Right lobe of liver (tissue), 6 donors: ENCODE measurements around the gene POF1B. TPM values are rescaled to one million over a fixed set of nuclear protein-coding genes. Genes with fewer than 3 reads are reported as not detected.

Experiments used
- ATAC-seq, 4 donors: fragments of 200-7000 bp; cut with Tn5 transposase; one replicate each; pipeline ENCODE4 v1.9.1; 2020; ENCODE audit warnings: mild to moderate bottlenecking in 4 of 4, moderate library complexity in 4 of 4
- DNase-seq, 3 donors: peaks; one replicate each; pipeline ENCODE4 v3.0.0-alpha.2; 2020
- H3K27ac ChIP-seq, 3 donors: fragments of 200-600 bp; one replicate each; pipeline ENCODE4 v1.8.0; 2022
- H3K27me3 ChIP-seq, 2 donors: fragments of 200-600 bp; one replicate each; pipeline ENCODE4 v1.8.0; 2022
- H3K36me3 ChIP-seq, 4 donors: fragments of 200-600 bp; sonication (generic) in 1 of 4; one replicate each; pipeline versions ENCODE4 v1.5.1 to v1.8.0; 2017 to 2022; ENCODE audit warnings: control low read depth in 1 of 4
- H3K4me1 ChIP-seq, 4 donors: fragments of 200-600 bp; sonication (generic) in 1 of 4; one replicate each; pipeline versions ENCODE4 v1.5.1 to v1.8.0; 2017 to 2022; ENCODE audit warnings: control low read depth in 1 of 4
- H3K4me3 ChIP-seq, 3 donors: fragments of 200-600 bp; one replicate each; pipeline ENCODE4 v1.8.0; 2022
- H3K9me3 ChIP-seq, 4 donors: fragments of 200-600 bp; sonication (generic) in 1 of 4; one replicate each; pipeline versions ENCODE4 v1.5.1 to v1.8.0; 2017 to 2022; ENCODE audit warnings: control low read depth in 1 of 4
- CTCF ChIP-seq, 4 donors: fragments of 200-600 bp in 3 of 4; fragments of 450-650 bp in 1 of 4; IDR thresholded peaks; one replicate each; pipeline versions ENCODE4 v1.5.1 to v1.8.0; 2016 to 2022; ENCODE audit warnings: antibody characterized with exemption in 4 of 4, mild to moderate bottlenecking in 2 of 4
- POLR2A ChIP-seq: fragments of 450-650 bp; IDR thresholded peaks from one replicate; pipeline ENCODE4 v1.6.1; 2017; ENCODE audit warnings: antibody characterized with exemption, mild to moderate bottlenecking
- WGBS: methylation state at CpG from one replicate; pipeline ENCODE4 v1.1.6; 2018; ENCODE audit warnings: low coverage, low lambda C conversion rate; ENCODE audit not compliant: insufficient coverage; ENCODE audit errors: missing lambda C conversion rate; 5-methylcytosine and 5-hydroxymethylcytosine counted together
- intact Hi-C, 2 donors: fragments of 100-400 bp; cut with DNase I; formaldehyde crosslinking; loops; one replicate each; pipeline versions ENCODE4 v1.11.2 to v1.14.1; 2022
- total RNA-seq, 6 experiments: library from RNA; depleted of rRNA in 2 of 6; stranded (reverse); fragments of >200 nt in 2 of 6; fragmentation: NEBNext Ultra II Directional in 3 of 6; extraction: Animal tissue kit (Norgen Biotek cat#: 25700) in 3 of 6; gene quantifications; one replicate each; pipeline versions ENCODE4 v1.1.0 to v1.2.4, GENCODE V29; 2016 to 2023
- donor health status: DM: no; HTN: yes; CAD: no.
- donor health status: DM: no; HTN: no; CAD: no.
- donor health status: DM: no; HTN: no; CAD: no.
- donor health status: DM: no; HTN: yes; CAD: no.
- donor health status: DM: no; HTN: yes; CAD: no.

Gene POF1B
- total RNA-seq, 6 experiments from 2014 or later = 0.19 to 0.37 (median 0.20) TPM

- ATAC-seq (peak in 3 of 4 donors; percentile 38 to 47 (median 41)), DNase-seq (peak in 1 of 3 donors; percentile 9)
- peak overlapping the region; percentile 31 to 53 (median 31) for H3K4me3 ChIP-seq
- no peaks in the 10 kb centered on the region for H3K36me3 ChIP-seq
- no peak for TF ChIP-seq CTCF (IDR thresholded peaks at IDR 0.05)
- no peak for TF ChIP-seq POLR2A
- intact Hi-C loops = no loop called here
- H3K9me3 ChIP-seq = no peaks in the 10 kb centered on the region
- 23% methylated on average over 24 of the region's 42 CpGs for WGBS
- no peaks in the 10 kb centered on the region for H3K27me3 ChIP-seq
- no peak overlapping the region for H3K27ac ChIP-seq
- no peaks in the 10 kb centered on the region for H3K4me1 ChIP-seq
Measured at GRCh38 chrX:85244450-85245211, 134.8 kb downstream of the POF1B start.

- no peaks in the 10 kb centered on the region for H3K4me1 ChIP-seq
- no peak within 1 kb of the TSS for H3K27ac ChIP-seq
- H3K27me3 ChIP-seq = no peaks in the 10 kb centered on the region
- H3K9me3 ChIP-seq = no peaks in the 10 kb centered on the region
- intact Hi-C loops = no loop called here
- DNase-seq (peak in 2 of 3 donors; percentile 22 to 34), ATAC-seq (peak; percentile 51 to 62 (median 60))
- 35% methylated on average over 25 of the region's 65 CpGs for WGBS
- no peaks in the 10 kb centered on the region for H3K36me3 ChIP-seq
- TF ChIP-seq CTCF (IDR thresholded peaks at IDR 0.05) (no peak), POLR2A (no peak)
- peak within 1 kb of the TSS; percentile 31 to 53 (median 31) for H3K4me3 ChIP-seq
Measured at GRCh38 chrX:85243761-85244449, 135.6 kb downstream of the POF1B start, which contains the start of the genes SATL1 and ZNF711. Gene SATL1 (minus strand): TSS chrX:85243779. CDS start chrX:85108968, 134,811 bp downstream. Gene ZNF711 (plus strand): TSS chrX:85243991. CDS start chrX:85247573, 3,582 bp downstream.

GRCh38 chrX:85243155-85243554 lies 136.3 kb downstream of the POF1B start:
- Histone ChIP-seq H3K36me3 (no peaks in the 10 kb centered on the region), H3K4me3 (no peak overlapping the region), H3K27ac (no peak overlapping the region), H3K9me3 (no peaks in the 10 kb centered on the region), H3K27me3 (no peaks in the 10 kb centered on the region), H3K4me1 (no peaks in the 10 kb centered on the region)
- WGBS = 40% methylated on average over 2 of the region's 2 CpGs
- intact Hi-C loops = no loop called here
- TF ChIP-seq CTCF (IDR thresholded peaks at IDR 0.05) (no peak), POLR2A (no peak)
- no peak for ATAC-seq
- DNase-seq = no peak

Other genes starting within 250 kb of the POF1B start
- gene SATL1, start 135.9 kb downstream of the POF1B start, total RNA-seq = not detected
- under 1 TPM in 5 of 6 experiments, not detected in 1; 0.04 to 0.60 (median 0.32) TPM for gene ZNF711, start 135.7 kb downstream of the POF1B start, total RNA-seq